SK-N-SH (cell line): ENCODE results near the gene MAPRE3. TPM values are rescaled to one million over a fixed set of nuclear protein-coding genes. Genes with fewer than 3 reads are reported as not detected.
"Not testable (repeated sequence)": the region's sequence is repeated elsewhere in the genome, so short reads cannot be mapped to it uniquely, and the experiment has no call there.

Experiments used
- CTCF ChIA-PET: fragments of 300-600, 350-600 bp; formaldehyde crosslinking; extraction: SDS; loops from one replicate; lab custom pipeline; 2021; lab: Yijun Ruan, JAX
- POLR2A ChIA-PET: fragments of 350-600 bp; sonication (Branson Sonifier 250); formaldehyde crosslinking; extraction: SDS; loops from one replicate; lab custom pipeline; 2020; ENCODE audit warnings: antibody characterized with exemption, inconsistent platforms; lab: Yijun Ruan, JAX
- DNase-seq: peaks from one replicate; pipeline ENCODE4 v3.0.0; 2012
- H2AFZ ChIP-seq: fragments of 200-600 bp; sonication (generic); 2 replicates; pipeline ENCODE4 v1.8.1; 2016; ENCODE audit warnings: antibody characterized with exemption, mild to moderate bottlenecking, low read depth
- H3F3A ChIP-seq: fragments of 200-600 bp; sonication (generic); replicated peaks from 2 replicates; pipeline ENCODE3; 2016; ENCODE audit warnings: antibody characterized with exemption, mild to moderate bottlenecking; ENCODE audit not compliant: insufficient read depth
- H3K27ac ChIP-seq, 2 experiments: fragments of 200-500 bp in 1 of 2; fragments of 200-600 bp in 1 of 2; sonication (Bioruptor generic) in 1 of 2; sonication (generic), shearing (Covaris generic) in 1 of 2; 2 replicates each; pipeline versions ENCODE4 v1.5.1 to v1.6.1; 2014 to 2016; ENCODE audit warnings: low read depth in 2 of 2, inconsistent platforms in 1 of 2, low read length in 1 of 2, mild to moderate bottlenecking in 1 of 2, mixed read lengths in 1 of 2
- H3K27me3 ChIP-seq: fragments of 200-600 bp; sonication (generic), shearing (Covaris generic); 2 replicates; pipeline ENCODE4 v1.6.1; 2016; ENCODE audit warnings: mixed run types; ENCODE audit not compliant: insufficient read depth
- H3K36me3 ChIP-seq, 2 experiments: fragments of 200-500 bp in 1 of 2; fragments of 200-600 bp in 1 of 2; sonication (Bioruptor generic) in 1 of 2; sonication (generic) in 1 of 2; replicated peaks in 1 of 2; 2 replicates each; pipeline versions ENCODE3 to v1.5.1; 2014 to 2016; ENCODE audit warnings: low read length in 1 of 2, mild to moderate bottlenecking in 1 of 2; ENCODE audit not compliant: insufficient read depth in 2 of 2, control insufficient read depth in 1 of 2
- H3K4me1 ChIP-seq, 2 experiments: fragments of 200-500 bp in 1 of 2; fragments of 200-600 bp in 1 of 2; sonication (Bioruptor generic) in 1 of 2; sonication (generic), shearing (Covaris generic) in 1 of 2; 2 replicates each; pipeline versions ENCODE4 v1.5.1 to v1.6.1; 2014 to 2016; ENCODE audit warnings: low read depth in 1 of 2, low read length in 1 of 2, mixed run types in 1 of 2; ENCODE audit not compliant: insufficient read depth in 2 of 2, control insufficient read depth in 1 of 2
- H3K4me2 ChIP-seq: fragments of 200-600 bp; sonication (generic), shearing (Covaris generic); 2 replicates; pipeline ENCODE4 v1.6.1; 2017; ENCODE audit warnings: mixed run types
- H3K4me3 ChIP-seq, 2 experiments: fragments of 200-500 bp in 1 of 2; fragments of 200-600 bp in 1 of 2; sonication (Bioruptor generic) in 1 of 2; sonication (generic), shearing (Covaris generic) in 1 of 2; 2 replicates each; pipeline versions ENCODE4 v1.5.1 to v1.8.1; 2014 to 2016; ENCODE audit warnings: low read depth in 2 of 2, inconsistent platforms in 1 of 2, low read length in 1 of 2, mild to moderate bottlenecking in 1 of 2, mixed read lengths in 1 of 2, moderate library complexity in 1 of 2
- H3K79me2 ChIP-seq: fragments of 200-600 bp; sonication (generic); 2 replicates; pipeline ENCODE4 v1.8.1; 2017; ENCODE audit warnings: mild to moderate bottlenecking; ENCODE audit not compliant: insufficient read depth
- H3K9ac ChIP-seq: fragments of 200-600 bp; sonication (generic); 2 replicates; pipeline ENCODE4 v1.6.1; 2017; ENCODE audit warnings: mixed run types
- H3K9me2 ChIP-seq: fragments of 200-600 bp; sonication (generic); 2 replicates; pipeline ENCODE4 v1.6.1; 2017; ENCODE audit warnings: mixed run types
- H3K9me3 ChIP-seq: fragments of 200-600 bp; sonication (generic); 2 replicates; pipeline ENCODE4 v1.6.1; 2017; ENCODE audit warnings: mixed run types, mild to moderate bottlenecking, moderate library complexity
- H4K20me1 ChIP-seq: fragments of 200-600 bp; sonication (generic); 2 replicates; pipeline ENCODE4 v1.6.1; 2017; ENCODE audit warnings: mild to moderate bottlenecking, mixed run types; ENCODE audit not compliant: insufficient read depth
- CHD2 ChIP-seq: fragments of 150-350 bp; IDR thresholded peaks from 2 replicates; pipeline ENCODE4 v1.6.1; 2018; ENCODE audit warnings: low read length; ENCODE audit not compliant: partially characterized antibody
- EP300 ChIP-seq, 2 experiments: IDR thresholded peaks; 2 replicates each; pipeline versions ENCODE4 v1.4.0 to v1.6.1; 2012; ENCODE audit warnings: borderline replicate concordance in 1 of 2, low read depth in 1 of 2, low read length in 1 of 2
- FOXJ3 ChIP-seq: sonication (generic); formaldehyde crosslinking; IDR thresholded peaks from 2 replicates; pipeline ENCODE4 v1.5.1; 2020; ENCODE audit warnings: mild to moderate bottlenecking, missing genetic modification reagents
- FOXM1 ChIP-seq: IDR thresholded peaks from 2 replicates; pipeline ENCODE4 v1.4.0; 2012; ENCODE audit warnings: low read depth, mild to moderate bottlenecking
- NFIC ChIP-seq: IDR thresholded peaks from 2 replicates; pipeline ENCODE4 v1.4.0; 2012; ENCODE audit warnings: borderline replicate concordance
- NRF1 ChIP-seq: IDR thresholded peaks from 2 replicates; pipeline ENCODE4 v1.6.1; 2012; ENCODE audit warnings: low read depth, mild to moderate bottlenecking, low read length
- POLR2AphosphoS5 ChIP-seq: IDR thresholded peaks from 2 replicates; pipeline ENCODE4 v1.6.1; 2012; ENCODE audit warnings: low read depth, low read length
- RAD21 ChIP-seq: IDR thresholded peaks from 2 replicates; pipeline ENCODE4 v1.6.1; 2012; ENCODE audit warnings: mild to moderate bottlenecking, low read length
- RCOR1 ChIP-seq: fragments of 150-350 bp; IDR thresholded peaks from 2 replicates; pipeline ENCODE4 v1.6.1; 2017; ENCODE audit warnings: antibody characterized with exemption, low read length
- RFX5 ChIP-seq: IDR thresholded peaks from 2 replicates; pipeline ENCODE4 v1.6.1; 2012; ENCODE audit warnings: mild to moderate bottlenecking, improper control_type of control experiment, low read length
- TCF12 ChIP-seq: IDR thresholded peaks from 2 replicates; pipeline ENCODE4 v1.4.0; 2012
- YY1 ChIP-seq: IDR thresholded peaks from 2 replicates; pipeline ENCODE4 v1.4.0; 2012; ENCODE audit warnings: low read depth, mild to moderate bottlenecking
- WGBS: methylation state at CpG from one replicate; pipeline ENCODE4 v1.1.6; 2017; ENCODE audit warnings: low lambda C conversion rate; 5-methylcytosine and 5-hydroxymethylcytosine counted together
- polyA plus RNA-seq, 3 experiments: library from polyadenylated mRNA; depleted of rRNA; stranded (reverse); fragments of >200 nt; gene quantifications; 2 replicates each; pipeline ENCODE4 v1.2.3, GENCODE V29; 2012
- TF ChIP-seq, protein P1 (sequence below): fragments of 200-600 bp; sonication (generic); IDR thresholded peaks from 2 replicates; pipeline ENCODE4 v1.6.1; 2017; ENCODE audit warnings: antibody characterized with exemption, mild to moderate bottlenecking, moderate library complexity
- TF ChIP-seq, protein P2 (sequence below): IDR thresholded peaks from 2 replicates; pipeline ENCODE4 v1.4.0; 2012; ENCODE audit warnings: low read depth, borderline replicate concordance
- TF ChIP-seq, protein P3 (sequence below): fragments of 150-350 bp; IDR thresholded peaks from 2 replicates; pipeline ENCODE4 v1.6.1; 2017; ENCODE audit warnings: antibody characterized with exemption, low read length, low read depth, borderline replicate concordance
- TF ChIP-seq, protein P4 (sequence below): IDR thresholded peaks from 2 replicates; pipeline ENCODE4 v1.4.0; 2012; ENCODE audit warnings: low read depth

MAPRE3 gene
- polyA plus RNA-seq, 1 of the 3 experiments (the other 2 are of a cell fraction): 24.4 TPM

DNA sequence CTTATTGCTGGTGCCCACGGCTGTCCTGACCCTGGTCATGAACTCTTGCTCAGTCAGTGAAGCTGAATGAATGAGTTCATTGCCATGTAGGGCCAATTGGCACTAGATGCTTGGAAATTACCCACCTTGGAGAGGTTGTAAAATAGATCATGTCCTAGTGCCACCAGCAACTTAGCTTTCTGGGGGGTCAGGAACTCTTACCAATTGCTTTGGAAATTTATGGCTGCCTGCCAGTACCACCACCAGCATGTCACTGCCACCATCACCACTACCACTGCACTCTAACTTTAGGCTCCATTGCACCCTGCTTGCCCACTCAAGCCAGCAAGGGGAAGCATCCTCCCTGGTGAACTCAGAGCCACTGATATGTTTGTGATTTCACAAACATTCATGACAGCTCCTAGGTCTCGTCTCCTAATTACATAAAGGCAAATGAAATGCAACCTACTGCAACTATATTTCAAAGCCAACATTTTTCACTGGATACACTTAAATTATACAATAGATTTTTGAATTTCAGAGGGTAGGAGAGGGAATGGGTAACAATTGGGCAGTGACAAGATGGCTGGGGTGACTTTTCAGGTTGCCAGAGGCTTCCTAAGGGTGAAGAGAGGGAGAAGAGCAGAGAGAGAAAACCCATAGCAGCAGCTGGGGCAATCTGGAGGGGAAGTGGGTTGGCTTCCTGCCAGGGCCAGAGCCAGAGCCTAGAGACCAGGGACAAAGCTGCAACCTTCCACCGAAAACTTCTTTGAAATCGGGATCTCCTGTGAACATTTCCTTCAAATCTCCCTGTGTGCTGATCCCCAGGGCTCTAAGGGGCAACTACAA, 104.5 kb downstream of the MAPRE3 start:
- ChIA-PET CTCF (interaction anchor here (0.8 to 18.5 kb wide), 11 partner anchors 8 to 229 kb away, joined by 3 to 227 read pairs (median 4); partner anchors contain the start of genes AGBL5, EMILIN1 and KHK), POLR2A (interaction anchor here (1.0 to 5.7 kb wide), 3 partner anchors 8 to 24 kb away, joined by 3 to 80 read pairs (median 63); partner anchors contain the start of genes AGBL5 and KHK)
- Histone ChIP-seq H3K27me3 (no peaks in the 10 kb centered on the region), H3K36me3 (peaks cover 2 to 6% of the 10 kb centered on the region in 2 experiments), H3K9me2 (no peaks in the 10 kb centered on the region), H4K20me1 (no peaks in the 10 kb centered on the region; the same call in 1 of the 2 replicates), H2AFZ (no peak overlapping the region), H3F3A (peaks cover 17% of the 10 kb centered on the region), H3K9ac (no peak overlapping the region), H3K9me3 (no peaks in the 10 kb centered on the region), H3K27ac (peak overlapping the region; percentile 7 to 84; a peak in 3 of 4 replicates), H3K4me1 (peaks cover 42 to 72% of the 10 kb centered on the region in 2 experiments), H3K79me2 (peaks cover 31% of the 10 kb centered on the region), H3K4me2 (0 out of 2 replicates have a peak overlapping the region, but pooled peaks have one; percentile 5), H3K4me3 (no peak overlapping the region)
- 75% methylated on average over 4 of the region's 4 CpGs for WGBS
- TF ChIP-seq, protein P1, sequence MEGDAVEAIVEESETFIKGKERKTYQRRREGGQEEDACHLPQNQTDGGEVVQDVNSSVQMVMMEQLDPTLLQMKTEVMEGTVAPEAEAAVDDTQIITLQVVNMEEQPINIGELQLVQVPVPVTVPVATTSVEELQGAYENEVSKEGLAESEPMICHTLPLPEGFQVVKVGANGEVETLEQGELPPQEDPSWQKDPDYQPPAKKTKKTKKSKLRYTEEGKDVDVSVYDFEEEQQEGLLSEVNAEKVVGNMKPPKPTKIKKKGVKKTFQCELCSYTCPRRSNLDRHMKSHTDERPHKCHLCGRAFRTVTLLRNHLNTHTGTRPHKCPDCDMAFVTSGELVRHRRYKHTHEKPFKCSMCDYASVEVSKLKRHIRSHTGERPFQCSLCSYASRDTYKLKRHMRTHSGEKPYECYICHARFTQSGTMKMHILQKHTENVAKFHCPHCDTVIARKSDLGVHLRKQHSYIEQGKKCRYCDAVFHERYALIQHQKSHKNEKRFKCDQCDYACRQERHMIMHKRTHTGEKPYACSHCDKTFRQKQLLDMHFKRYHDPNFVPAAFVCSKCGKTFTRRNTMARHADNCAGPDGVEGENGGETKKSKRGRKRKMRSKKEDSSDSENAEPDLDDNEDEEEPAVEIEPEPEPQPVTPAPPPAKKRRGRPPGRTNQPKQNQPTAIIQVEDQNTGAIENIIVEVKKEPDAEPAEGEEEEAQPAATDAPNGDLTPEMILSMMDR: no peak
- TF ChIP-seq NFIC (peak; percentile 67), RFX5 (no peak), YY1 (no peak), POLR2AphosphoS5 (no peak), TCF12 (peak; percentile 17; the same call in 1 of the 2 replicates), FOXM1 (no peak), RCOR1 (0 out of 2 replicates have a peak, but pooled peaks have one; percentile 30), EP300 (IDR thresholded peaks at IDR 0.05; ENCODE audit: borderline replicate concordance in 1 of 2, low read depth in 1 of 2, low read length in 1 of 2) (no peak), FOXJ3 (CRISPR knock-in tag) (no peak), RAD21 (no peak), CHD2 (no peak), NRF1 (no peak)
- TF ChIP-seq, protein P2, sequence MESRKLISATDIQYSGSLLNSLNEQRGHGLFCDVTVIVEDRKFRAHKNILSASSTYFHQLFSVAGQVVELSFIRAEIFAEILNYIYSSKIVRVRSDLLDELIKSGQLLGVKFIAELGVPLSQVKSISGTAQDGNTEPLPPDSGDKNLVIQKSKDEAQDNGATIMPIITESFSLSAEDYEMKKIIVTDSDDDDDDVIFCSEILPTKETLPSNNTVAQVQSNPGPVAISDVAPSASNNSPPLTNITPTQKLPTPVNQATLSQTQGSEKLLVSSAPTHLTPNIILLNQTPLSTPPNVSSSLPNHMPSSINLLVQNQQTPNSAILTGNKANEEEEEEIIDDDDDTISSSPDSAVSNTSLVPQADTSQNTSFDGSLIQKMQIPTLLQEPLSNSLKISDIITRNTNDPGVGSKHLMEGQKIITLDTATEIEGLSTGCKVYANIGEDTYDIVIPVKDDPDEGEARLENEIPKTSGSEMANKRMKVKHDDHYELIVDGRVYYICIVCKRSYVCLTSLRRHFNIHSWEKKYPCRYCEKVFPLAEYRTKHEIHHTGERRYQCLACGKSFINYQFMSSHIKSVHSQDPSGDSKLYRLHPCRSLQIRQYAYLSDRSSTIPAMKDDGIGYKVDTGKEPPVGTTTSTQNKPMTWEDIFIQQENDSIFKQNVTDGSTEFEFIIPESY: no peak
- TF ChIP-seq, protein P3, sequence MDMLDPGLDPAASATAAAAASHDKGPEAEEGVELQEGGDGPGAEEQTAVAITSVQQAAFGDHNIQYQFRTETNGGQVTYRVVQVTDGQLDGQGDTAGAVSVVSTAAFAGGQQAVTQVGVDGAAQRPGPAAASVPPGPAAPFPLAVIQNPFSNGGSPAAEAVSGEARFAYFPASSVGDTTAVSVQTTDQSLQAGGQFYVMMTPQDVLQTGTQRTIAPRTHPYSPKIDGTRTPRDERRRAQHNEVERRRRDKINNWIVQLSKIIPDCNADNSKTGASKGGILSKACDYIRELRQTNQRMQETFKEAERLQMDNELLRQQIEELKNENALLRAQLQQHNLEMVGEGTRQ: no peak
- TF ChIP-seq, protein P4, sequence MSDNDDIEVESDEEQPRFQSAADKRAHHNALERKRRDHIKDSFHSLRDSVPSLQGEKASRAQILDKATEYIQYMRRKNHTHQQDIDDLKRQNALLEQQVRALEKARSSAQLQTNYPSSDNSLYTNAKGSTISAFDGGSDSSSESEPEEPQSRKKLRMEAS: no peak
- DNase-seq: peak; percentile 71

DNA sequence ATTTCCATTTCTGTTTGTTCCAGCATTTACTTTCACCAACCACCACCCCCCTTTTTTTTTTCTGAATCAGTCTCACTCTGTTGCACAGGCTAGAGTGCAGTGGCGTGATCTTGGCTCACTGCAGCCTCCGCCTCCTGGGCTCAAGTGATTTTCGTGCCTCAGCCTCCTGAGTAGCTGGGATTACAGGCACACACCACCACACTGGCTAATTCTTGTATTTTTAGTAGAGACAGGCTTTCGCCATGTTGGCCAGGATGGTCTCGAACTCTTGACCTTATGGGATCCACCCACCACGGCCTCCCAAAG, 105.1 kb downstream of the MAPRE3 start:
- 0 out of 2 replicates have a peak overlapping the region, but pooled peaks have one; percentile 5 for H3K4me2 ChIP-seq
- 89% methylated on average over 6 of the region's 6 CpGs for WGBS
- not testable (repeated sequence) for H4K20me1 ChIP-seq, H2AFZ ChIP-seq, H3K27me3 ChIP-seq, H3K4me3 ChIP-seq, H3K36me3 ChIP-seq, H3K9me2 ChIP-seq, H3K9me3 ChIP-seq, H3K9ac ChIP-seq, DNase-seq
- CTCF ChIA-PET: interaction anchor here (1.0 to 18.5 kb wide), 5 partner anchors 7 to 227 kb away, joined by 4 to 227 read pairs (median 5); partner anchors contain the start of genes AGBL5, EMILIN1 and KHK
- H3K4me1 ChIP-seq: peaks cover 40 to 72% of the 10 kb centered on the region in 2 experiments
- H3K79me2 ChIP-seq: peaks cover 31% of the 10 kb centered on the region
- H3F3A ChIP-seq: peaks cover 17% of the 10 kb centered on the region
- POLR2A ChIA-PET: interaction anchor here (1.0 to 5.7 kb wide), 2 partner anchors 11 to 24 kb away, joined by 3 to 80 read pairs; partner anchors contain the start of genes AGBL5 and KHK
- H3K27ac ChIP-seq: peak overlapping the region; percentile 7 to 84; a peak in 3 of 4 replicates
